Activated naive CD8-positive, alpha-beta T cell treated with anti-CD3 and anti-CD28 coated beads for 36 hours (primary cell): ENCODE results near the gene IQCN. TPM values are rescaled to one million over a fixed set of nuclear protein-coding genes. Genes with fewer than 3 reads are reported as not detected.

Experiments
- DNase-seq: peaks from one replicate; pipeline ENCODE4 v3.0.0; 2021
- H3K27ac Mint-ChIP-seq: one replicate; pipeline ENCODE4 v1.8.0; 2022; ENCODE audit warnings: mild to moderate bottlenecking, moderate library complexity, mixed read lengths
- H3K27me3 Mint-ChIP-seq: one replicate; pipeline ENCODE4 v1.8.0; 2022; ENCODE audit warnings: mild to moderate bottlenecking, mixed read lengths
- H3K36me3 Mint-ChIP-seq: one replicate; pipeline ENCODE4 v1.8.0; 2021; ENCODE audit warnings: mild to moderate bottlenecking, mixed read lengths
- H3K4me1 Mint-ChIP-seq: one replicate; pipeline ENCODE4 v1.8.0; 2021; ENCODE audit warnings: mixed read lengths
- H3K4me3 Mint-ChIP-seq: one replicate; pipeline ENCODE4 v1.8.0; 2022; ENCODE audit warnings: mild to moderate bottlenecking, moderate library complexity, mixed read lengths
- H3K9me3 Mint-ChIP-seq: one replicate; pipeline ENCODE4 v1.8.0; 2022; ENCODE audit warnings: mixed read lengths
- total RNA-seq, 2 experiments: library from RNA; stranded (reverse); gene quantifications; one replicate each; pipeline ENCODE4 v1.2.3, GENCODE V29; 2021

Gene IQCN
- total RNA-seq, 2 experiments from 2014 or later: 0.29 to 0.32 TPM

DNA sequence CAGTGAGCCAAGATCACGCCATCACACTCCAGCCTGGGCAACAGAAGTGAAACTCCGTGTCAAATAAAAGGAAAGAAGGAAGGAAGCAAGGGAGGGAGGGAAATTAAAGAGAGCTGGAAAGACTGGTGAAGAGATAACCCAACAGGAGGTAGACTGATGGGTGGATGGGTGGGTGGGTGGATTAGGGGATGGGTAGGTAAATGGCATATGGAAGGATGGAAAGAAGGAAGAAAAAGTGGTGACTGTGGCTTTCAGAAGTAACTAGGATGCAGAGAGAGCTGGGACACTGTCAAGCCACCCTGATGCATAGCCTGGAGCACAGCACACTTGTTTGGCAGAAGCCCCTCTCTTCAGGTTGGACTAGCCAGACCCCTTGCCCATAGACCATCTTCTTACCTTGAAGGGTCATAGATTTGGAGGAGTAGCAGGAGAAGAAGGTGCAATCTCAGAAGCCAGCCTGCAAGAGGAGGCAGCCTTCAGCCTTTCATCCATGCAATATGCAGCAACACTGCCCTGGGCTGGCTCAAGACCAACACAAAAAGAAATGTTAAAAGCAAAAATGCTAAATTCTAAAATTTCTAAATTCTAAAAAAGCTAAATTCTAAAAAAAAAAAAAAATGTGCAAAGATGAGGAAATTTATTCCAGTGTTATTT is 5.1 kb downstream of the IQCN start:
- no peak overlapping the region for H3K27ac Mint-ChIP-seq
- no peak for DNase-seq
- no peaks in the 10 kb centered on the region for H3K36me3 Mint-ChIP-seq
- no peaks in the 10 kb centered on the region for H3K27me3 Mint-ChIP-seq
- peaks cover 1% of the 10 kb centered on the region for H3K4me1 Mint-ChIP-seq
- H3K4me3 Mint-ChIP-seq: no peak overlapping the region
- no peaks in the 10 kb centered on the region for H3K9me3 Mint-ChIP-seq

DNA sequence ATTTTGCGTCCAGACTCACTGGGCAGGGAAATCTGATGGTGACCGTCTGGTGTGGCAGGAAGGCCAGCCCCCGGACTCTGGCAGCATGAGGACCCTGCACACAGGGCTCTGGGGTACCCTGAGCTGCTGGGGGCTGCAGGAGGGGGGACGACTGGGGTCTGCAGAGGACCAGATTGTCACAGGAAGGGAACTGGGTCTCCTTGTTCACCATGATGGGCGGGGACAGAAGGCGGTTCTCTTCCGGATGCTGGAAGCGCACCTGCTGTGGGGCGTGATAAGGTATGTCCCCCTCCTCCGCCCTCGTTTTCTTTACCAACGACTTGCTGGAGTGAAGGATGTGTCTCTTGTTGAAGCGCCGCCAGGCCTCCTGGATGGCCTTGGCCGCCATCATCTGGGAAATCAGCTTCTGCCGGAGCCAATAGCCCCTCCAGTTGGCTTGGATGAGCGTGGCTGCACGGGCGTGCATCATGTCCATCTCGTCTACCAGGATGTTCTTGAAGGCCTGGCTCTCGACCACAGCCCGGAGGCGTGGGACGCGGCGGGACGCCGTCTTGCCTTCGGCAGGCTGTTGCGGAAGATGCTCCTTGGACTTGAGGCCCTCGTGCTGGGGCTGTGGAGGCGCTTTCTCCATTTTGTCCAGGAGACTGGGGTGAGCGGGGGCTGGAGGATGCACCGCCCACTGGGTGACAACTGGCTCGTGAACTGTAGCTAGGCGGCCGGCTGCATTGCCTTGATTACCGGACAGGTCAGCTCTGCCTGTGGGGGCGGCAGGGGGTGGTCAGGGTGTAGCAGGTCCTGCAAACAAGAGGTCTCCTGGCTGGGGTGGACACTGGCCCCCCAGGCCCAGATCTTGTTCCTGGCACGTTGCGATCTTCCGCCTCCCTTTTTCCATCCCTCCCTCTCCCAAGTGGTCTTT is 7.2 kb downstream of the IQCN start:
- DNase-seq: no peak
- Mint-ChIP-seq H3K9me3 (no peaks in the 10 kb centered on the region), H3K4me3 (no peak overlapping the region), H3K4me1 (peaks cover under 1% of the 10 kb centered on the region), H3K27me3 (no peaks in the 10 kb centered on the region), H3K36me3 (no peaks in the 10 kb centered on the region), H3K27ac (no peak overlapping the region)

DNA sequence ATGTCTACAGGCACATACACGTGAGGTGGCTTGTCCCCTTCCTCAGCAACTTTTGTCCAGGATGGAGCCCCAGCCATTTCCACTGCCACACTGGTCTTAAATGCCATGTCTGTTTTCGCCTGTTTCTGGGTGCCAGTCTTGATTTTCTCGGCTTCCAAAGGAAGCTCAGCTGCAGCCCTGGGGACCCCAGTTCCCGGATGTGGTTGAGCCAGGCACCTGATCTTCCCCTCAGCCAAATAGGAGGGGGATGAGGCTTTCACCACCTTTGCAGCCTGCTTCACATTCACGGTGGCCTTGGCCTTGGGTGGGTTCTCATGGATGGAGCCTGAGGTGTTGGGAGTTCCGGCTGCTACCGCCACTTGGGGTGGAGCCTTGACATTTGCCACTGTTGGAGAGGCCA is 8.7 kb downstream of the IQCN start:
- no peak for DNase-seq
- Mint-ChIP-seq H3K9me3 (no peaks in the 10 kb centered on the region), H3K36me3 (no peaks in the 10 kb centered on the region), H3K4me1 (no peaks in the 10 kb centered on the region), H3K27ac (no peak overlapping the region), H3K27me3 (no peaks in the 10 kb centered on the region), H3K4me3 (no peak overlapping the region)

DNA sequence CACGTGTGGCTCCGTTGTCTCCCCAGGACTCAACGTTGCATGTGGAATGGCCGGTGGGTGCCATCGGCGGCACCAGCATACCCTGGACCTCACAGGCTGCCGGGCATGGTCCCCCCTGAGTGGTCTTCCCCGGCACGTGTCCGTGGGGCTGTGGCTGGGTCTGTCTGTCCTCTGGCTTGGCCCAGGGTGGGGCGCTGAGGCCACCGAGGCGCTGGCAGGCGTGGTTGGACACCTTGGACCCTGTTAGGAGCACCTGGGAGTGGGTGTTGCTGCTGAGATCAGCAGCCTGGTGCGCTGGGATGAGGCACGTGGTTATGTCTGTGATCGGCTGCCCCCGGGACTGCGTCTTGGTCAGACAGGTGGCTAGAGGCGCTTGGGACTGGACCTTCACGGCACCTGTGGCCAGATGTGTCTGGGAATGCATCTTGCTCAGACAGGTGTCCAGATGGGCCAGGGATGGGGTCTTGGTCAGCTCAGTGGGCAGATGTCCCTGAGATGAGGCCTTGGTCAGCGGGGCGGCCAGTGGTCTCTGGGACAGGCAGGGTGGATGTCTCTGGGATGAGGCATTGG is 9.2 kb downstream of the IQCN start:
- Mint-ChIP-seq H3K36me3 (no peaks in the 10 kb centered on the region), H3K4me1 (no peaks in the 10 kb centered on the region), H3K9me3 (no peaks in the 10 kb centered on the region), H3K4me3 (no peak overlapping the region), H3K27ac (no peak overlapping the region), H3K27me3 (no peaks in the 10 kb centered on the region)
- no peak for DNase-seq

DNA sequence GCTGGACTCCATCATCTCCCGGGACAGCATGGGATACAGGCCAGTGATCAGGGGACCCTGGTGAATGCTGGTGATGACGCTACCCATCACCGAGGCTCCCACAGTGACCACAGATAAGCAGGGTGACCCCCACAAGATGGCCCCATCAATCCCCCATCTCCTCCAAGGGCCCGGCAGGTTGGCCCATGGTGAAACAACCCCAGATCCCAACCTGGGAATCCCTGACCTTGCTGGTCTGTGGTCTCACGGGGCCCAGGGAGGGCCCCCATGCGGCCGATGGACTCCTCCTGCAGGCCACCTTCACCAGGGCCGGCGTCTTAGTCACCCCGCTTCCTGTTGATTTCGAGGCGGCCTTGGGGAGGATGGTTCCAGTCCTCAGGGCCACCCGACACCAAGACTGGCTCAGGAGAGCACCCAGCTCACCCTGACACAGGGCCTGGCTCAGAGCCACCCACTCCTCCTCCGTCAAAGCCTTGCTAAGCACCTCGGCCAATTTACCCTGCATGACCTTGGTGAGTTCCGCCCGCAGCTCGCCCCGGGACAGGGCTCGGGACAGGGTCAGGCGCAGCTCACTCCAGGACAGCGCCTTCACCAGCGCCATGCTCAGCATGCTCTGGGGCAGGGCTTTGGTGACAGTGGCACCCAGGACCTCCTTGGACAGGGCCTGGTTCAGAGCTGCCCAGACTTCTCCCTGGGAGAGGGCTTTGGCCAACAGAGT is 10.0 kb downstream of the IQCN start:
- DNase-seq: no peak
- Mint-ChIP-seq H3K36me3 (no peaks in the 10 kb centered on the region), H3K9me3 (no peaks in the 10 kb centered on the region), H3K4me1 (no peaks in the 10 kb centered on the region), H3K4me3 (no peak overlapping the region), H3K27ac (no peak overlapping the region), H3K27me3 (no peaks in the 10 kb centered on the region)

GRCh38 chr19:18263324-18264136 is 10.7 kb downstream of the IQCN start:
- H3K4me3 Mint-ChIP-seq: no peak overlapping the region
- no peaks in the 10 kb centered on the region for H3K27me3 Mint-ChIP-seq
- H3K36me3 Mint-ChIP-seq: no peaks in the 10 kb centered on the region
- H3K27ac Mint-ChIP-seq: no peak overlapping the region
- no peak for DNase-seq
- H3K4me1 Mint-ChIP-seq: no peaks in the 10 kb centered on the region
- no peaks in the 10 kb centered on the region for H3K9me3 Mint-ChIP-seq

DNA sequence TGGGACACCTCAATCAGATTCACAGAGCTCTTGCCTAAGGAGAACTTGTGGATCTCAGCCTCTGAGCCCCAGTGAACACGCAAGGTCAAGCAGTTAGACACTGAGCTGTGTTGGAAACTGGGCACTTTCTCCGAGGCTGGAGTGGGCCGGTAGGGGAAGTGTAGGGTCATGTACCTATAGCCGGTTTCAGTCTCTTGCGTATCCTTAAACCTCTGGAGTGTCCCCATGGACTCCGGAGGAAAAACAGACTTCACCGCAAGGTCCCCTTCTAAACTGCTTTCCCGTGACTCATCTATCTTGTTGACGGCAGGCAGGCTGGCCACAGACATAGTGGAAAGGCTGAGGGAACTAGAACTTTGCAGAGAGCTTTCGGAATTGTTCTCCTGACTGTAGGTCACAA is 11.3 kb downstream of the IQCN start:
- DNase-seq: no peak
- Mint-ChIP-seq H3K9me3 (no peaks in the 10 kb centered on the region), H3K27me3 (no peaks in the 10 kb centered on the region), H3K36me3 (no peaks in the 10 kb centered on the region), H3K4me3 (no peak overlapping the region), H3K4me1 (no peaks in the 10 kb centered on the region), H3K27ac (no peak overlapping the region)

DNA sequence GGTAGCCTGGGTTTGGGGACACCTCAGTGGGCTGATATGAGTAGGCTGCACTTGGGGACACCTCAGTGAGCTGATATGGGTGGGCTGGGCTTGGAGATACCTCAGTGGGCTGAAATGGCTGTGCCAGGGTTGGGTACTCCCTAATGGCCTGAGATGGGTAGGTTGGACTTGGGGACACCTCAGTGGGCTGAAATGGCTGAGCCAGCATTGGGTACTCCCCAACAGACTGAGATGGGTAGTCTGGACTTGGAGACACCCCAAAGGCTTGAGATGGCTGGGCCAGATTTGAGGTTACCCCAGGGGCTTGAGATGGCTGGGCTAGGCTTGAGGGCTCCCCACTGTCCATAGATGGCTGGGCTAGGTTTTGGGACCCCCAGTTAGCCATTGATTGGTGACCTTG is 12.1 kb downstream of the IQCN start:
- H3K27ac Mint-ChIP-seq: no peak overlapping the region
- H3K27me3 Mint-ChIP-seq: no peaks in the 10 kb centered on the region
- H3K4me1 Mint-ChIP-seq: no peaks in the 10 kb centered on the region
- H3K9me3 Mint-ChIP-seq: no peaks in the 10 kb centered on the region
- H3K4me3 Mint-ChIP-seq: no peak overlapping the region
- no peak for DNase-seq
- no peaks in the 10 kb centered on the region for H3K36me3 Mint-ChIP-seq

DNA sequence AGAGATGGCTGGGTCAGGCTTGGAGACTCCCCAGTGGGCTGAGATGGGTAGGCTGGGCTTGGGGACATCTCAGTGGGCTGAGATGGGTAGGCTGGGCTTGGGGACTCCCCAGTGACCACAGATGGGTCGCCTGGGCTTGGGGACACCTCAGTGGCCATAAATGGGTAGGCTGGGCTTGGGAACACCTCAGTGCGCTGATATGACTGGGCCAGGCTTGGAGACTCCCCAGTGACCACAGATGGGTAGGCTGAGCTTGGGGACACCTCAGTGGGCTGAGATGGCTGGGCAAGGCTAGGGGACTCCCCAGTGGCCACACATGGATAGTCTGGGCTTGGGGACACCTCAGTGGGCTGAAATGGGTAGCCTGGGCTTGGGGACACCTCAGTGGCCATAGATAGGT is 12.8 kb downstream of the IQCN start:
- Mint-ChIP-seq H3K4me3 (no peak overlapping the region), H3K27ac (no peak overlapping the region), H3K4me1 (no peaks in the 10 kb centered on the region), H3K9me3 (no peaks in the 10 kb centered on the region), H3K27me3 (no peaks in the 10 kb centered on the region), H3K36me3 (no peaks in the 10 kb centered on the region)
- no peak for DNase-seq

DNA sequence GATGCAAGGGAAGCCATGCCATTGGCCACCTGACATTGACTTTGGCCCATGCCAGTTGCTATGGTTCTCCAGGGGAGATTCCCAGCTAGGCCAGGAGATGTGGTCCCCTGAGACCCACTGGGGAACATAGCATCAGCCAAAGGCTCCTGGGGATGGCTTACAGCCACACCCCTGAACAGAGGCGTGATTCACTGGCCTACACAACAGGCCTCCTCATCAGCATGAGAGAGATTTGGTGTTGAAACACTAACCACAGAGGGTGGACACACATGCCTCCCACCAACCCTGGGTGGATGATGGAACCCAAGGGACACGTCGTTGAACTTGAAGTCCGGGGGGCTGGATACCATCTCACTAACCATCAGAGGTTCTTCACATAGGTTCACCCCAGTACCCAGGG is 14.4 kb downstream of the IQCN start:
- no peaks in the 10 kb centered on the region for H3K36me3 Mint-ChIP-seq
- H3K4me3 Mint-ChIP-seq: no peak overlapping the region
- H3K4me1 Mint-ChIP-seq: no peaks in the 10 kb centered on the region
- no peak for DNase-seq
- H3K27ac Mint-ChIP-seq: no peak overlapping the region
- peaks cover 5% of the 10 kb centered on the region for H3K27me3 Mint-ChIP-seq
- no peaks in the 10 kb centered on the region for H3K9me3 Mint-ChIP-seq

GRCh38 chr19:18257503-18258470 is 16.5 kb downstream of the IQCN start:
- no peak overlapping the region for H3K4me3 Mint-ChIP-seq
- H3K27me3 Mint-ChIP-seq: peaks cover 24% of the 10 kb centered on the region
- DNase-seq: no peak
- no peaks in the 10 kb centered on the region for H3K36me3 Mint-ChIP-seq
- H3K27ac Mint-ChIP-seq: no peak overlapping the region
- no peaks in the 10 kb centered on the region for H3K4me1 Mint-ChIP-seq
- H3K9me3 Mint-ChIP-seq: no peaks in the 10 kb centered on the region

DNA sequence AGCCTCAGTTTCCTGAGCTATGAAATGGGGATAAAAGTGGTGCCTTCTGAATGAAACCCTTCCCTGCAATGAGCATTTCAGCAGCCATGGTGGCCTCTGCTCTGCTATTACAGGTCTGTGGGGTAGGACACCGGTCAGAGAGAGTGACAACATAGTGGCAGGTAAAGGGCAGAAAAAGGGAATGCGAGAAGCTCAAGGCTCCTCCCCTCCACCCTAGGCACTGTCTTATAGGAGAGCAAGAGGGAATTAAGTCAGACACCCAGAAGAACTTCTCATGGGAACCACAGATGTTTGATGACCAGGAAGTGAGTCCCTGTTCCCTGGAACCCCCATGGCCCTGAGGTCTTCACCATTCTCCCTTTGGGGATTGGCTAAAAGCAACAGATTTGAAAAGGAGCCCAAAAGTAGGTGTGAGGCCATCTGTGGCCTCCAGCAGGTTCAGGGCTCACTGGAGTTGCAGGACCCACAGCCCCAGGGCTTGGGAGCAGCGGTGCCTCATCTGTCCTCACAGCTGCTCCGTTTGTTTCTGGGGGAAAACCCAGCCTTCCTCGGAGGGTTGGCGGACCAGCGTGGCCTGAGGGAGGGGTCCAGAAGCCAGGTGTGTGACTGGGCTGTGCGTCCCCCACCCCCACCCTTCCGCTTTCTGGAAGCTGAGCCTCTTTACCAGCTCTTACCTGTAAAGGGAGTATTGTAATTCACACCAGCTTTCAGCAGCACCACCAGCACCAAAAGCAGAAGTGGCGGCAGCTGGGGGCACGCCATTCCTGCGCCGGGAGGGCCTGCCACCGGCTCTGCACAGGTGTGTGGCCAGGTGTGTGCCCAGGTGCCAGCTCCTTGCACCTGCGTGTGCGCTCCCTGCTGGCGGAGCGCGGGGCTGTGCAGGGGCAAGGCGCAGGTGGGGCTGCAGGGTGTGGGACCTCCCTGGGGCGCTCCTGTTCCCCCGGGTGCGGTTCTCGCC is 19.4 kb downstream of the IQCN start:
- no peak overlapping the region for H3K4me3 Mint-ChIP-seq
- H3K9me3 Mint-ChIP-seq: no peaks in the 10 kb centered on the region
- no peaks in the 10 kb centered on the region for H3K36me3 Mint-ChIP-seq
- H3K27me3 Mint-ChIP-seq: peaks cover 35% of the 10 kb centered on the region
- no peak overlapping the region for H3K27ac Mint-ChIP-seq
- H3K4me1 Mint-ChIP-seq: peaks cover 3% of the 10 kb centered on the region
- no peak for DNase-seq

GRCh38 chr19:18253716-18254115 is 20.5 kb downstream of the IQCN start:
- Mint-ChIP-seq H3K9me3 (no peaks in the 10 kb centered on the region), H3K4me3 (no peak overlapping the region), H3K27ac (no peak overlapping the region), H3K4me1 (peaks cover 3% of the 10 kb centered on the region), H3K27me3 (peaks cover 35% of the 10 kb centered on the region), H3K36me3 (no peaks in the 10 kb centered on the region)
- no peak for DNase-seq
